Stimulated activated CD8-positive, alpha-beta memory T cell treated with anti-CD3 and anti-CD28 coated beads, Interleukin-12 subunit alpha, Interleukin-12 subunit beta, amount 100 ng/mL, for 4 hours (primary cell): Measurements from ENCODE around the gene GOLGA8N.
A peak's percentile ranks its signal among the peaks of the same experiment; 100 is the strongest.
"Not testable (repeated sequence)": the region's sequence is repeated elsewhere in the genome, so short reads cannot be mapped to it uniquely, and the experiment has no call there.

Experiments used
- DNase-seq: peaks from one replicate; pipeline ENCODE4 v3.0.0-alpha.2; 2020; ENCODE audit warnings: low read depth

Gene GOLGA8N

DNA sequence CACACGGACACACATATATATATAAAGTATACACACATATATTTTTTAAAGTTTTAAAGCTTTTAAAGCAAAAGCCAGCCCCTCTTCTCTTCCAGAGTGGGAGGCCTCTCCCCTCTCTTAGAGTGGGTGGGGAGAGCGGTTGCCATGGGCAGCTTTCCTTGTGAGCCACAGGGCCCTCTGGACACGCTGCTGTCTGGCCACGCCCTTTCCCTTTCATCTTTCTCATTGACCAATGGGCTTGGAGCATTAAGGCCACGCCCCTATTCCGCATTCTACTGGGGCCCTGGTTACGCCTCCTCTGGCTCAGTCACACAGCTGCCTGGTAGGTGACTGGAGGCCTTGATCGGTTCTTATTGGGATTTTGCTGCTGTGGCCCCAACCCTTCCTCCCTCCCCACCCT lies at the start of gene GOLGA8N:
GOLGA8N (plus strand) TSS at position 306 of the 400 bp plus-strand sequence.
- DNase-seq: not testable (repeated sequence)

DNA sequence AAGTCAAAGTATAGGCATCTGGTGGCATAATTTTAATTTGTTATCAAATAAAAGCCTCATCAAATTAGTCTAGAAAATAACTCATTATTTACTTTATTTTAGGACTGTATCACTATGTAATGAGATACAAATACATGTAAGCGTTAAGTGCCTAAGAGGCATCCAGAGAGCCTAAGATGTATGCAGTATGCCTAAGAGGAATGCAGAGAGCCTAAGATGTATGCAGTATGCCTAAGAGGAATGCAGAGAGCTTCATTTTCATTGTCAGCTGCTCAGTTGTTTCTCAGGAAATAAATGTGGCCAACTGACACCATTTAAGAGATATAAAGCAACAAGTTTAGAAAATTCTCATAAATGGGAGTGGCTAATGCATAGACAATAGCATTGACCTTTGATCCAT lies 49.8 kb upstream of the GOLGA8N start:
- not testable (repeated sequence) for DNase-seq

DNA sequence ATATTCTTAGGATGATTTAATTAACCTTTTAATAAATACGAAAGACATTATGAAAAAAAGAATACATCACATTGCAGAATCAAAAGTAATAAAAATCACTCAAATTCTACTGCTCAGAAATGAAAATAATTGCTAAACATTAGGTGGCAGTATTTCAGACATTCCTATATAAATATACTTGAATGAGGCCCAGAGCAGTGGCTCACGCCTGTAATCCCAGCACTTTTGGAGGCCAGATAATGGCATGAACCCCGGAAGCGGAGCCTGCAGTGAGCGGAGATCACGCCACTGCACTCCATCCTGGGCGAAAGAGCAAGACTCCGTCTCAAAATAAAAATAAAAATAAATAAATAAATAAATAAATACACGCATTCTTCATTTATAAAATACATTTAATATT lies 48.1 kb upstream of the GOLGA8N start:
- not testable (repeated sequence) for DNase-seq

DNA sequence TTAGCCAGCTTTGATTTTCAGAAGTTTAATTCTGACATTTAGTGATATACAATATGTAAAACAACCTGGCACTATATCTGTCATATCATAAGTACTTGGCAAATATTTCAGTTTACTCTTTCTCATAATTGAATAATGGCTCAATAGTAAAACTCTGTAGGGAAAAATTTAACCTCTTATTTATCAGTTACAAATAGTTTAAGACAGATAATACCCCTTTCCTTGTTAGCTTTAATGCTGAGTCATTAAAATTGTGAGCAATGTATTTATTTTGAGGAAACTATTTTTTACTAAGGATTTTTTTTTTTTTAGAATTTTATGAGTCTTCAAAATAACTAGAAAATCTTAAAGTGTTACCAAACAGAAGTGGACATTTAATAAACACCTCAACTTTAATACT lies 38.7 kb upstream of the GOLGA8N start:
- DNase-seq: not testable (repeated sequence)

DNA sequence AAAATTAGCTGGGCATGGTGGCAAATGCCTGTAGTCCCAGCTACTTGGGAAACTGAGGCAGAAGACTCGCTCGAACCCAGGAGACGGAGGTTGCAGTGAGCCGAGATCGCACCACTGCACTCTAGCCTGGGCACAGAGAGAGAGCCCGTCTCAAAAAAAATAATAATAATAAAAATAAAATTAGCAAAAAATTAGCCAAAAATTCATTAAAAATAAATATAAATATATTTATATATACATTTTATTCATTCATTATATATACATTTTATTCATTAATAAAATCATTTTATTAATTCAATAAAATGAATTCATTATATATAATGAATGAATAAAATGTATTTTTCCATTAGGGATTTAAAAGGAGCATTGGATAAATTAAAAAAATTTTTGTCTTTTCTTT lies 31.1 kb upstream of the GOLGA8N start:
- not testable (repeated sequence) for DNase-seq

DNA sequence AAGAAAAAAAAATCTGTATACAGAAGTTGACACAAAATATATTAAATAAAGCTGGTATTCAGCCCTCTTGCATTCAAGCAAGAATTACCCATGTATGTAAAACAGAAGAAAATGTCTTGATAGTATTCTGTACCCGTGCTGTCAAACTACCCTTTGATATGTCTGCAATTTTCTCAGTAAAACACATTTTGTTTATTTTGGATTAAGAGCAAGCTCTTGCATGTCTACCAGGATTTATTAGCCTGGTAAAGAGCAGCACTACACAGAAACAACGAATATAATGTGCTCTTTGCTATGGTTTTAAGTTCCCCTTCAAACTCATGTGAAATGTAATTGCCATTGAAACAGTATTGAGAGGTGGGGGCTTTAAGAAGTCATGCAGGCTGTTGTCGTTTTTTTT lies 24.3 kb upstream of the GOLGA8N start:
- DNase-seq: not testable (repeated sequence)

DNA sequence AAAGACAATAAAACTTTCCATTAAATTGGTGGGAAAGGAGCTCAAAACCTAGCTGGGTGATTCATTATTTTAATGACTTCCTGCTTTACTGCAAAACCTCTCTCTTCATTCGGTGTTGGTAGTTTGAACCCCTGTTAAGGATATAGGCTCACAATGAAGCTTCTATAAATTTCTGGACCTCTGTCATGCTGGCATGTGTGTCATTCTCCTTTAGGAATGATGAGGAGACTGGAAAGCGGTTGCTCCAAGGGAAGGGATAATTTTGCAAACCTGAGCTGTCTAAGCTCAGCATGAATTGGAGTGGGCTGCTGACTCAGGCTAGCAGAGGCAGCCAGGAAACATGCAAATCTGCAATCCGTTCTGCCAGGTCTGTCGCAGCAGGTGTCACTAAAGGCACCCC lies 14.8 kb upstream of the GOLGA8N start:
- peak; percentile 0 for DNase-seq

DNA sequence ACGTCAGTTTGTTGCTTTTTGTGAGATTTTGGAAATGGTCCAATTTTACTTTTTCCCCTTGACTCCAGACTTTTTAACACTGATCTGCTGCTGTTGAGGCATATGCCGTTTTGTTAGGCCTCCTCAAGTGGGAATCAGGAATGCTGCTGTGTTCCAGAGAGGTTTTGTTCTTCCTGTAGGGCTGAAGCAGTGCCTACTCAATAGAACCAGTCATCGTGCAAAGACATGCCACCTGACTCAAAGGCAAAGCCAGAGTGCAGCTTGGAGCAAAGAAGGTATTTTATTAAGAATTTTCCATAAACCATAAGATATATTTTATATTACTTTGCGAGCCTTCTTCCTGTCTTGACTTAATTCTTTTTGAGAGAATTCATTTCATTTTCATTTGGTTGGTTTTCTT lies 7.4 kb upstream of the GOLGA8N start:
- DNase-seq: not testable (repeated sequence)

DNA sequence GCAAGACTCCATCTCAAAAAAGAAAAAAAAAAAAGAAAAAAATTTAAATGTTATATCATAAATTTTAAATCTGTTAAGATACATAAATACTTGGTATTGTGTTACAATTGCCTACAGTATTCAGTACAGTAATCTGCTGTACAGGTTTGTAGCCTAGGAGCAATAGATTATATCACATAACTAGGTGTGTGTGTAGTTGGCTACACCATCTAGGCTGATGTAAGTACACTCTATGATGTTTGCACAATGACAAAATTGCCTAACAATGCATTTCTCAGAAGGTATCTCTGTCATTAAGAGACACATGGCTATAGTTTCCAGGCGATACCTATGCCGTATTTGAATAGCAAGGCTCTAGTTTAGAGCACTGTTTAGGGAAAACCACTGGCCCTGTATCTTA lies 16.3 kb downstream of the GOLGA8N start:
- not testable (repeated sequence) for DNase-seq

DNA sequence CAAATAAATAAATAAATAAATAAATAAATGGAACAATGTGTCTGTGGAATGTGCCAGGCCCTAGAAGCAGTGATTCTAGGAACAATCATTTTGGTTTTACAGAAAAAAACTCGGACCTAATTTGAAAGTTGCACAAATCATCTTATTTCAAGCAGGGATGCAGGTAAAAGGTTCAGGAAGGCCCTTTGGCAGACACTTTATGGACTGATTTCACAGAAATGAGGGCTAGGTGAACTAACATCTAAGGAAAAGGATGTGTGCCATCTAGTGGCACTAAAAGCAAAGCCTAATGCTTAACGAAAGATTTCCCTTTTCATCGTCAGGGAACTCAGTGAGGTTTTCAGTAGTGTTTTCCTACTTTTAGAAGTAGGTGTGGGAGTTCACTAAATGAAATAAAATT lies 17.5 kb downstream of the GOLGA8N start:
- not testable (repeated sequence) for DNase-seq

DNA sequence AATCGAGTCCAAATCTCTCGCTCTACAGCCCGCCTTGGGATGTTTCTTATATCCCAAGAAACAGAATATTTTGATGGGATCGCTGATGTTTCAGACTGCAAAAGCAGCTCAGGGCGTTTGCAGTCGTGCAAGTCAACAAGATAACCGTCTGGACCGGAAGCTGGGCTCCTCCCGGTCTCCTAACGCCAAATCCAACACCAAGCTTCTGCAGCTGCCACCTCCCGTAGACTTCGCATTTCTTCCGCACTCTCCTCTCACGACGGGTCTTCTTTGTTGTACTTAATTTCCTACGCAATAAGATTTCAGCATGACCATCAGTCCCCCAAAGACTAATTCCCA lies 21.4 kb downstream of the GOLGA8N start:
- DNase-seq: not testable (repeated sequence)

DNA sequence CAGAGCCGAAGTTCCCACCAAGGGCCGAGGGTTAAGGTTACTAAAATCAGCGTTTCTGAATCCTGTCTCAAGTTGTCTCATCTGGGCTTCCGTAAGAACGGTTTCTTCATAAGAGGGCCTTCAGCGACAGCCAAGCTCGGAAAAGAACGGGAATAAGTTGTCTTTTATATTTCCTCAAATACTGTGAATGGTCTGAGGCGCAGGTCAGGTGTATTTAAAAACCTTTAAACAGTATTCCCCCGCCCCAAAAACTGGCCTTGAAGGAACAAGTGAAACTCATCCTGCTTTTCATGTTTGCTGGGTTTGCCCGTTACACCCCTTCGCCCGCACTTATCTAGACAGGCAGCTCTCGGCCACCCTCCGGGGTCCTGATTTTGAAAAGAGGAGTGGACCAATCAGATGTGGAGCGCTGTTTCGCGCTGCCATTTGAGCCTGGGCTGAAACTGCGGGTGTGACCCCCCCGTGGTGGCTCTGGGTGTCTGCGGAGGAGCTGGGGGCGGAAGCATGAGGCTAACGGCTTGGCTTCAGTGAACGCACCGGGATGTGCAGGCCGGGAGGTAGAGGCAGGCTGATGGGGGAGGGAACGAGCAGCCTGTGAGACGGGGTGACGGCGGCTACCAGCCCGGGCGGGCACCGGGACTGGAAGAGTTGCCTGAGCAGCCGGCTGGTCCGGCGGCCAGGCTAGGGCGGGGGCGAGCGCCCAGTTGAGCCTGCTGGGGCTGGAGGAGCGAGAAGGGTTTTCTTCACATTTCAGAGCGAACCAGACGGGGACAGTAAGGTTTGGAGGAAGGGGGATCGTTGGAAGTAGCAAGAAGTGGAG lies 22.0 kb downstream of the GOLGA8N start, which contains the start of gene ARHGAP11A:
ARHGAP11A (plus strand) TSS at position 454 of the 820 bp plus-strand sequence. CDS start 708 bp downstream, outside the sequence.
- DNase-seq: peak; percentile 65

DNA sequence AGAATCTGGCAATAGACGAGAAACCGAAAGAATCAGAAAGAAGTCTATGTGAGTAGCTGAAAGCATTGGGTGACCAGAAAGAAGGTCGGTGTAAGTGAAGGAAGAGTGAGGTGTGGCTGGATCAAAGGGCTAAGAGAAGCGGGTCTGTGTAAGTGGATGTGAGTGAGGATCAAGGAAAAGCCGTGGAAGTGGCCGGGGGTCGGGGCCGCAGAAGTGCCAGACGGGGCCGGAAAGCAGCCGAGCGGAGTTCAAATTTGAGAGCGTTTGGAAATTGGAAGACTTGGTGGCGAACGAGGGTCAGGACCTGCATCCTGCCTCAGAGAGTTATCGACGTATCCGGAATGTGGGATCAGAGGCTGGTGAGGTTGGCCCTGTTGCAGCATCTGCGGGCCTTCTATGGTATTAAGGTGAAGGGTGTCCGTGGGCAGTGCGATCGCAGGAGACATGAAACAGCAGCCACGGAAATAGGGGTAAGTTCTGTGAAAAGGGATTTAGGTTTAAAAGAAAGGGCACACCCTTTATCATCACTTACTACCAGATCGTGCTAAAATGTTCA lies 22.7 kb downstream of the GOLGA8N start:
- DNase-seq: not testable (repeated sequence)

DNA sequence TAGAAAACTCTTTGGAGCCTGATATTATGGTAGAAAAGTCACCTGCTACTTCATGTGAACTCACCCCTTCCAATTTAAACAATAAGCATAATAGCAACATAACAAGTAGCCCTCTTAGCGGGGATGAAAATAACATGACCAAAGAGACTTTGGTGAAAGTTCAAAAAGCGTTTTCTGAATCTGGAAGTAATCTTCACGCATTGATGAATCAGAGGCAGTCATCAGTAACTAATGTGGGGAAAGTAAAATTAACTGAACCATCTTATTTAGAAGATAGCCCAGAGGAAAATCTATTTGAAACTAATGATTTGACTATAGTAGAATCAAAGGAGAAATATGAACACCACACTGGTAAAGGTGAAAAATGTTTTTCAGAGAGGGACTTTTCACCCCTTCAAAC lies 43.2 kb downstream of the GOLGA8N start:
- DNase-seq: no peak

DNA sequence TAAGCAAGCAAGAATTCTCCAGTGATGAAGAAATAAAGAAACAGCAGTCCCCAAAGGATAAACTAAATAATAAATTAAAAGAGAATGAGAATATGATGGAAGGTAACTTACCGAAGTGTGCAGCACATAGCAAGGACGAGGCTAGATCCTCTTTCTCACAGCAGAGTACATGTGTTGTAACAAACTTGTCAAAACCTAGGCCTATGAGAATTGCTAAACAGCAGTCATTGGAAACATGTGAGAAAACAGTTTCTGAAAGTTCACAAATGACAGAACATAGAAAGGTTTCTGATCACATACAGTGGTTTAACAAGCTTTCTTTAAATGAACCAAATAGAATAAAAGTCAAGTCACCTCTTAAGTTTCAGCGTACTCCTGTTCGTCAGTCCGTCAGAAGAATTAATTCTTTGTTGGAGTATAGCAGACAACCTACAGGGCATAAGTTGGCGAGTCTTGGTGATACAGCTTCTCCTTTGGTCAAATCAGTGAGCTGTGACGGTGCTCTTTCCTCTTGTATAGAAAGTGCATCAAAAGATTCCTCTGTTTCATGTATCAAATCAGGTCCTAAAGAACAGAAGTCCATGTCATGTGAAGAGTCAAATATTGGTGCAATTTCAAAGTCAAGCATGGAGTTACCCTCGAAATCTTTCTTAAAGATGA lies 43.8 kb downstream of the GOLGA8N start:
- no peak for DNase-seq

DNA sequence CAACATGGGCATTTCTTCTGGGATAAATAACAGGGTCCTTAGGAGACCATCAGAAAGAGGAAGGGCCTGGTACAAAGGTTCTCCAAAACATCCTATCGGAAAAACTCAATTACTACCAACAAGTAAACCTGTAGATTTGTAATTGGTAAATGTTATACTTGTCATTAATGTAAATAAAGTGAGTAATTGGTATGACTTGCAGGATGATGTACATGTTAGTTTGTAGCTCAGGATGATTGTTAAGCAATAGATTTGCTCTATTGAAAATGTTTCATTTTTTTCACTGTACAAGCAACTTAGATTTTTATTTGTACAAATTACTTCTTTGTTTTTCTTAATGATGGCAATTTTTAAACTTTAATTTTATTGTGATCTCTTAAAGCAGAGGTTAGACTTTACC lies 44.4 kb downstream of the GOLGA8N start:
- no peak for DNase-seq

DNA sequence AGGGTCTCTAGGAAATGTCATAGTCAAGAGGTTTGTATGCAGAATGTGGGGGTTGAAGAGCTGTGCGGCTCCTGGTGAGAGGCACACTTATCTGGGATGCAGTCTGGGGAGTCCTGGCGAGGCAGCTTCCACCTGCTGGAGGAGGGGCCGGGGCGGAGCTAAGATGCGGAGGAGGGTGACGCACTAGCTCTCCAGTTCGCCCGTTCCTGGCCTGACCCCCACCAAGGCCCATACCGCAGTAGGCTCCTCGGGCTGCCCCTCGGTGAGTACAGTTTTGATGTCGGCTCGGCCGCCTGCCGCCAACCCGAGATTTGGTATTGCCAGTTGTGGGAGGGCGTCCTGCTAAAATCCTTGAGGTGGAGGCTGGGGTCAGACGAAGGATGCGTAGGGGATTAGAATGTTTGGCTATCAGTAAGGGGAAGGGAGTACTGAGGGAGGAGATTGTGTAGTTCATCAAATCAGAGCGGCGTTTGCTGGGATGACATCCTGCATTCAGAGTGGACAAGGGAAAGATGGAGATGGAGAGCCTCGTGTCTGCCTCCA lies 48.3 kb downstream of the GOLGA8N start, which contains the start of gene SCG5:
SCG5 (plus strand) TSS at position 194 of the 543 bp plus-strand sequence. CDS start 1,883 bp downstream, outside the sequence.
- DNase-seq: no peak

DNA sequence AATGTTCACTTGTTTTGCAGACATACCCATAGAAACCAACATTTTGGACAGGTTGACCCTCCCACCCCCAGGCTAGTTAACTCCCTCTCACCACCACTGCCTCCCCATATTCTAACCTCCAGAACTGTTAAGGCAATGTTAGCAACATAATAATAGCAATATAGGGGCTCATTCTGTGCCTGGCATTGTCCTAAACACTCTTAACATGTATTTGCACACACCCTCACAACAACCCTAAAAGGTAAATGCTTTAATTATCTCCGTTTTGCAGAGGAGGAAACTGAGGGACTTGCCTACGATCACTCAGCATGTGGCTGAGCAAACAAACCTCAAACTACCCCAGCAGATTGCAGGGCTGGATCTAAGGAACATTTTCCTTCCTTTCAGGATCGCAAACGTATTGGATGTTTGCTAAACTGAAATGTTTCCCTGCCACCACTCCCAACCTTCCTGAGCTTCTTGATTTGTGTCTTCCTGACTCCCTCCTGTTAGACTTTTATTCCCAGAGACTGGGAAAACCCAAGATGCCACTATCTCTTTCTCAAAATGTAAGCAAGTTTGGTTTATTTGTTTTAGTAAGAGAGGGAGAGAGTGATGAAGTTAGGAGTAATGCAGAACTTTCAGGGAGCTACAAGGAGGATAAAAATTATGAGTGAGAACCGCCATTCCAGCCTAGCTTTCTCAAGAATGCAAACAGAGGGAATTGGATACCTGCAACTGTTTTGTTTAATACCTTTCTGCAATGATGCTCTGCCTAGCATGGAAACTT lies 49.6 kb downstream of the GOLGA8N start:
- DNase-seq: no peak

DNA sequence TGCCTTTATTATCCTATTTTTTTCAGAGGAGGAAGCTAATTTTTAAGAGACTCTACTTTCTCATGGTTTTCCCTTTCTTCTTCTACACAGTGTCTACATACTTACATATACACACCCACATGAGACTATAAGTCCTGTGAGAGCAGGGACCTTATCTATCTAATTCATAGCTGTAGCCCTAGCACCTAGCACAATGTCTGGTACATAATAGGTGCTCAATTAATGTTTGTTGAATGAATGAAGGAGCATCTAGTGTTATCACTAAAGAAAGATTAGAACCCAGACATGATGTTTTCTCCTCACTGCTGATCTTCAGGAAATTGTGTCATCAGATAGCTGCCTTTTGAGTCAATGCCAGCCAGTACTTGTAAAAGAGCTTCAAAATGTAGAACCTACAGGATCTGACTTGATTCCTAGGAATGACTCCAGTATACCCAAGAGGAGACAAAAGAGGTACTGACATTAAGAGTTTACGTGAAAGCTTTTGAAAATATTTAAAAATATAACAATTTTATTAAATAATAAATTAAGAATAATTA lies 50.7 kb downstream of the GOLGA8N start:
- DNase-seq: no peak

DNA sequence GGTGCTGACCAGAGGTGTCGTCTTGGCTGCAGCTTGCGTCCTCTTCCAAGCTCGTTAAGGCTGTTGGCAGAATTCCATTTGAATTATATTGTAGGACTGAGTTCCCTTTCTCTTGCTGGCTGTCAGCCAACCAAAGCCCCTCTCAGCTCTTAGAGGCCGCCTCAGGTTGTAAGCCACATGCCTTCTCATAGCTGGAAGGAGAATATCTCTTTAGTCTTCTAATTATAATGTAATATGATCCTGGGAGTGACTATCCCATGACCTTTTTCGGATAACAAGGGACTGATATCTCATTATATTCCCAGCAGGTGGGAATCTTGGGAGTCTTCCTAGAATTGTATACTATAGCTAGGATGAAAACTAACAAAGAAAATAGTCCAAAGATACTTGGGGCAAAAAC lies 53.0 kb downstream of the GOLGA8N start:
- no peak for DNase-seq

DNA sequence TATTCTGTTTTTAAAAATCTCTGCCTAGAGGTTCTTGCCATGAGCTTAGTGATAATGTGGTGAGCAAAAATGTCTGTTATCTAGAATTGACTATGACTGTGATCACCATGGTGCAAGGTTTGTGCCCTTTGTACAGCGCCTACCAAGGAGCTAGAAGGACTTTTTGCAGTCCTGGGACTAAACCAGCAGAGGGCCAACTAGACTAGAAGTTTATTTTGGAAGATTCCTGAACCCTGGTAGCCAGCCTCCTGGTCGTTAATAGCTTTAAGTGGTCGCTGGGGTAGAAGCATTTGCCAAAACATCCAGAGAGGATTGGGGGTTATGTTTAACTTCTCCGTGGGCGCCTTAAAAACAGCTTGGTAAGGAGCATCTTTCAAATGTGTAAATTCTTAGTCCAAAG lies 56.1 kb downstream of the GOLGA8N start:
- DNase-seq: no peak
